GM23338 (cell line): ENCODE results near the gene EYS. TPM values are rescaled to one million over a fixed set of nuclear protein-coding genes. Genes with fewer than 3 reads are reported as not detected.

Source experiments
- ATAC-seq: fragments of 200-7000 bp; cut with Tn5 transposase; 3 replicates; pipeline ENCODE4 v1.9.1; 2020
- DNase-seq: peaks from one replicate; pipeline ENCODE4 v3.0.0-alpha.2; 2015; ENCODE audit warnings: low spot score
- H2AFZ ChIP-seq: fragments of 200-600 bp; sonication (generic); 2 replicates; pipeline ENCODE4 v1.8.0; 2016; ENCODE audit warnings: antibody characterized with exemption, mild to moderate bottlenecking, moderate library complexity
- H3F3A ChIP-seq: fragments of 200-600 bp; sonication (generic); replicated peaks from 2 replicates; pipeline ENCODE4 v1.8.0; 2017; ENCODE audit warnings: antibody characterized with exemption, mixed run types, low read depth
- H3K27ac ChIP-seq: fragments of 200-600 bp; sonication (generic); 2 replicates; pipeline ENCODE4 v1.6.1; 2016; ENCODE audit warnings: low read depth
- H3K27me3 ChIP-seq: fragments of 200-600 bp; sonication (generic); 2 replicates; pipeline ENCODE4 v1.8.0; 2016; ENCODE audit warnings: mild to moderate bottlenecking, mixed run types, moderate library complexity; ENCODE audit not compliant: insufficient read depth
- H3K36me3 ChIP-seq: fragments of 200-600 bp; sonication (generic); 2 replicates; pipeline ENCODE4 v1.8.0; 2016; ENCODE audit warnings: mild to moderate bottlenecking; ENCODE audit not compliant: insufficient read depth
- H3K4me1 ChIP-seq: fragments of 200-600 bp; sonication (generic); 2 replicates; pipeline ENCODE4 v1.8.0; 2016; ENCODE audit warnings: mild to moderate bottlenecking, moderate library complexity; ENCODE audit not compliant: insufficient read depth
- H3K4me2 ChIP-seq: fragments of 200-600 bp; sonication (generic); 2 replicates; pipeline ENCODE4 v1.7.1; 2017; ENCODE audit warnings: mixed run types
- H3K4me3 ChIP-seq: fragments of 200-600 bp; sonication (generic); 2 replicates; pipeline ENCODE4 v1.6.1; 2016; ENCODE audit warnings: mixed run types
- H3K79me2 ChIP-seq: fragments of 200-600 bp; sonication (generic); replicated peaks from 2 replicates; pipeline ENCODE4 v1.8.0; 2017; ENCODE audit warnings: mild to moderate bottlenecking; ENCODE audit not compliant: insufficient read depth
- H3K9me2 ChIP-seq: fragments of 200-600 bp; sonication (generic); 2 replicates; pipeline ENCODE4 v1.8.0; 2017; ENCODE audit not compliant: insufficient read depth
- H4K20me1 ChIP-seq: fragments of 200-600 bp; sonication (generic); replicated peaks from 2 replicates; pipeline ENCODE4 v1.8.0; 2017; ENCODE audit warnings: mild to moderate bottlenecking; ENCODE audit not compliant: insufficient read depth
- H3K27ac Mint-ChIP-seq: 2 replicates; pipeline ENCODE4 v1.8.0; 2020; ENCODE audit warnings: inconsistent platforms, mild to moderate bottlenecking, moderate library complexity, mixed read lengths
- H3K27me3 Mint-ChIP-seq: 3 replicates; pipeline ENCODE4 v1.8.0; 2022; ENCODE audit warnings: low read depth, mild to moderate bottlenecking, moderate library complexity, mixed read lengths, inconsistent platforms; ENCODE audit not compliant: insufficient read depth, poor library complexity
- H3K36me3 Mint-ChIP-seq: 3 replicates; pipeline ENCODE4 v1.8.0; 2021; ENCODE audit warnings: low read depth, mild to moderate bottlenecking, inconsistent platforms, moderate library complexity, mixed read lengths
- H3K4me1 Mint-ChIP-seq: 3 replicates; pipeline ENCODE4 v1.8.0; 2020; ENCODE audit warnings: mild to moderate bottlenecking, inconsistent platforms, mixed read lengths
- H3K4me3 Mint-ChIP-seq: 3 replicates; pipeline ENCODE4 v1.8.0; 2021; ENCODE audit warnings: moderate library complexity, mild to moderate bottlenecking, inconsistent platforms, mixed read lengths
- H3K9me3 Mint-ChIP-seq: 3 replicates; pipeline ENCODE4 v1.8.0; 2020; ENCODE audit warnings: moderate library complexity, mild to moderate bottlenecking, inconsistent platforms, mixed read lengths
- CREB1 ChIP-seq: fragments of 250-450 bp; sonication (Bioruptor Pico); IDR thresholded peaks from 2 replicates; pipeline ENCODE4 v1.5.0; 2020; ENCODE audit warnings: low read depth, mild to moderate bottlenecking, moderate library complexity
- EZH2 ChIP-seq: fragments of 200-600 bp; sonication (generic); IDR thresholded peaks from one replicate; pipeline ENCODE4 v1.8.0; 2017; ENCODE audit warnings: antibody characterized with exemption, mild to moderate bottlenecking, low read depth; ENCODE audit not compliant: unreplicated experiment
- JUNB ChIP-seq: IDR thresholded peaks from one replicate; pipeline ENCODE4 v1.6.1; 2016; ENCODE audit warnings: antibody characterized with exemption; ENCODE audit not compliant: unreplicated experiment
- POLR2AphosphoS5 ChIP-seq: IDR thresholded peaks from 2 replicates; pipeline ENCODE4 v1.6.1; 2016; ENCODE audit warnings: antibody characterized with exemption, low read depth
- REST ChIP-seq: IDR thresholded peaks from one replicate; pipeline ENCODE4 v1.6.1; 2018; ENCODE audit warnings: antibody characterized with exemption; ENCODE audit not compliant: unreplicated experiment
- STAT1 ChIP-seq: IDR thresholded peaks from one replicate; pipeline ENCODE4 v1.6.1; 2016; ENCODE audit warnings: antibody characterized with exemption; ENCODE audit not compliant: unreplicated experiment
- ZNF114 ChIP-seq: fragments of 250-450 bp; sonication (Bioruptor Pico); IDR thresholded peaks from 2 replicates; pipeline ENCODE4 v1.5.0; 2020; ENCODE audit warnings: mild to moderate bottlenecking, moderate library complexity
- ZNF331 ChIP-seq: fragments of 250-450 bp; sonication (Bioruptor Pico); IDR thresholded peaks from 2 replicates; pipeline ENCODE4 v1.5.0; 2020; ENCODE audit warnings: low read depth, mild to moderate bottlenecking, moderate library complexity
- polyA plus RNA-seq: library from polyadenylated mRNA; unstranded; fragments of >200 nt; fragmentation: Nextera tagmentation; extraction: Ambion mirVana; gene quantifications from 2 replicates; pipeline ENCODE4 v1.2.1, GENCODE V29; 2016
- total RNA-seq: library from RNA; depleted of rRNA; stranded (reverse); fragments of >200 nt; shearing (Covaris generic); gene quantifications from 2 replicates; pipeline ENCODE4 v1.2.3, GENCODE V29; 2014
- TF ChIP-seq, protein P1 (sequence below), 2 experiments: fragments of 200-600 bp in 1 of 2; sonication (generic) in 1 of 2; conservative IDR thresholded peaks; 2 replicates each; pipeline versions ENCODE4 v1.5.1 to v1.6.1; 2016 to 2017; ENCODE audit warnings: antibody characterized with exemption in 2 of 2, low read depth in 2 of 2, mild to moderate bottlenecking in 2 of 2, moderate library complexity in 1 of 2
- TF ChIP-seq, protein P2 (sequence below): IDR thresholded peaks from 2 replicates; pipeline ENCODE4 v1.6.1; 2016; ENCODE audit warnings: antibody characterized with exemption

Gene EYS
- total and polyA plus RNA-seq, 2 experiments from 2014 or later = 0.38 to 0.52 TPM

DNA sequence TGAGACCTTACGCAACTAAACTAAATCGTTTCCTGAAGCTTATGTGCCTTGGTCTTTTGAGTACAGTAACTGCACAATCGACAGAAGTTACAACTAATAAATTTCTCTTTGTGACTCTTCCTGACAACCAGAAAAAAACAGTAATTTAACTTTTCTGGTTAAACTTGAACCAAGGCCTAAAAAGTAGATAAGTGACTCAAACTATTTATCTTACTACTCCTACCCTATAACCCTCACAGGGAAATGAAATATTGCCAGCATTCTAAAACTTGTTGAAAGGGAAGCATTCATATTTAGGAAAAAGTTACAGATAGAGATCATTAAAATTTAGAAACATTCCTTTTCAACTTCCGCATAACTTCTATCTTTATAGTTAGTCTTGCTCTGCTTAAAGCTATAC, 1034.4 kb downstream of the EYS start:
- Mint-ChIP-seq H3K27ac (no peak overlapping the region), H3K36me3 (no peaks in the 10 kb centered on the region), H3K9me3 (peaks cover 6% of the 10 kb centered on the region; the same call in 2 of the 3 replicates), H3K27me3 (peaks cover 21% of the 10 kb centered on the region), H3K4me3 (no peak overlapping the region), H3K4me1 (peaks cover 3% of the 10 kb centered on the region; the same call in 2 of the 3 replicates)
- no peak overlapping the region for H3K27ac ChIP-seq
- H3K79me2 ChIP-seq = no peaks in the 10 kb centered on the region
- no peaks in the 10 kb centered on the region for H3K36me3 ChIP-seq
- no peaks in the 10 kb centered on the region for H3F3A ChIP-seq
- H3K4me3 ChIP-seq = no peak overlapping the region
- H3K27me3 ChIP-seq = peaks cover 63% of the 10 kb centered on the region
- DNase-seq (no peak), ATAC-seq (no peak)
- peaks cover 3% of the 10 kb centered on the region; the same call in 1 of the 2 replicates for H3K4me1 ChIP-seq
- no peak overlapping the region for H2AFZ ChIP-seq
- no peak for TF ChIP-seq EZH2
- no peak for TF ChIP-seq ZNF114 (CRISPR knock-in tag)
- TF ChIP-seq, protein P1, sequence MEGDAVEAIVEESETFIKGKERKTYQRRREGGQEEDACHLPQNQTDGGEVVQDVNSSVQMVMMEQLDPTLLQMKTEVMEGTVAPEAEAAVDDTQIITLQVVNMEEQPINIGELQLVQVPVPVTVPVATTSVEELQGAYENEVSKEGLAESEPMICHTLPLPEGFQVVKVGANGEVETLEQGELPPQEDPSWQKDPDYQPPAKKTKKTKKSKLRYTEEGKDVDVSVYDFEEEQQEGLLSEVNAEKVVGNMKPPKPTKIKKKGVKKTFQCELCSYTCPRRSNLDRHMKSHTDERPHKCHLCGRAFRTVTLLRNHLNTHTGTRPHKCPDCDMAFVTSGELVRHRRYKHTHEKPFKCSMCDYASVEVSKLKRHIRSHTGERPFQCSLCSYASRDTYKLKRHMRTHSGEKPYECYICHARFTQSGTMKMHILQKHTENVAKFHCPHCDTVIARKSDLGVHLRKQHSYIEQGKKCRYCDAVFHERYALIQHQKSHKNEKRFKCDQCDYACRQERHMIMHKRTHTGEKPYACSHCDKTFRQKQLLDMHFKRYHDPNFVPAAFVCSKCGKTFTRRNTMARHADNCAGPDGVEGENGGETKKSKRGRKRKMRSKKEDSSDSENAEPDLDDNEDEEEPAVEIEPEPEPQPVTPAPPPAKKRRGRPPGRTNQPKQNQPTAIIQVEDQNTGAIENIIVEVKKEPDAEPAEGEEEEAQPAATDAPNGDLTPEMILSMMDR (conservative IDR thresholded peaks at IDR 0.05; ENCODE audit: low read depth in 2 of 2) = no peak
- no peak for TF ChIP-seq REST
- no peak for TF ChIP-seq JUNB
- TF ChIP-seq CREB1 (CRISPR knock-in tag) = no peak
- TF ChIP-seq, protein P2, sequence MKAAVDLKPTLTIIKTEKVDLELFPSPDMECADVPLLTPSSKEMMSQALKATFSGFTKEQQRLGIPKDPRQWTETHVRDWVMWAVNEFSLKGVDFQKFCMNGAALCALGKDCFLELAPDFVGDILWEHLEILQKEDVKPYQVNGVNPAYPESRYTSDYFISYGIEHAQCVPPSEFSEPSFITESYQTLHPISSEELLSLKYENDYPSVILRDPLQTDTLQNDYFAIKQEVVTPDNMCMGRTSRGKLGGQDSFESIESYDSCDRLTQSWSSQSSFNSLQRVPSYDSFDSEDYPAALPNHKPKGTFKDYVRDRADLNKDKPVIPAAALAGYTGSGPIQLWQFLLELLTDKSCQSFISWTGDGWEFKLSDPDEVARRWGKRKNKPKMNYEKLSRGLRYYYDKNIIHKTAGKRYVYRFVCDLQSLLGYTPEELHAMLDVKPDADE = no peak
- no peak for TF ChIP-seq ZNF331 (CRISPR knock-in tag)
- no peak for TF ChIP-seq STAT1
- no peak for TF ChIP-seq POLR2AphosphoS5
- H3K4me2 ChIP-seq = no peak overlapping the region
- no peaks in the 10 kb centered on the region; the same call in 1 of the 2 replicates for H4K20me1 ChIP-seq
- no peaks in the 10 kb centered on the region for H3K9me2 ChIP-seq
